Mononuclear cell (primary cell): ENCODE measurements around the gene CTPS1. TPM values are rescaled to one million over a fixed set of nuclear protein-coding genes. Genes with fewer than 3 reads are reported as not detected.

ENCODE experiments used
- H3K27me3 ChIP-seq: 2 replicates; pipeline ENCODE4 v1.6.0; 2011; ENCODE audit warnings: low read length, control low read depth; ENCODE audit not compliant: insufficient read depth
- H3K4me1 ChIP-seq: 2 replicates; pipeline ENCODE4 v1.5.1; 2011; ENCODE audit warnings: mild to moderate bottlenecking, low read length, control low read depth; ENCODE audit not compliant: insufficient read depth
- H3K4me3 ChIP-seq: 2 replicates; pipeline ENCODE4 v1.5.1; 2011; ENCODE audit warnings: mild to moderate bottlenecking, low read length, moderate library complexity
- H3K9me3 ChIP-seq: 2 replicates; pipeline ENCODE4 v1.5.1; 2011; ENCODE audit warnings: low read depth, mild to moderate bottlenecking, control low read depth, low read length
- total RNA-seq: library from RNA; depleted of rRNA; stranded (reverse); fragments of >200 nt; gene quantifications from one replicate; pipeline ENCODE4 v1.2.3, GENCODE V29; 2012

Gene CTPS1
- total RNA-seq, 1 donor: 26.1 TPM

DNA sequence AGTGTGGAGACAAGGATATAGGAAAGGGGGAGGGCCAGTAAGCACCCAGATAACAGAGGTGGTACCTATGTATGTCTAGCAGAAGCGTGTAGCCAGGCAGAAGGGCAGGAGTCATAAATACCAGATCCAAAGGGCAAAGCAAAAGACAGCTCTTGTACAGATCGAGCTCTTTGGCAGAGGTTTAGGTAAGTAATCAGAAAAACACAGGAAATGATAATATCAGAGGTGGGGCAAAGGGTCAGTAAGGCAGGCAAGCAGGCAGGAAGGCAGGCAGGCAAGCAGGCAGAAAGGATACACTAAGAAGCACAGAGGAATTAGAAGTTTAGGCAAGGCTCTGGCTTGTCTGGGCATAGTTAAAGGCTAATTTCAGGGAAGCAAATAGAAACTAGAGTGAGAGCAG lies 64.7 kb downstream of the CTPS1 start:
- Histone ChIP-seq H3K4me3 (no peak overlapping the region), H3K27me3 (no peaks in the 10 kb centered on the region), H3K9me3 (no peaks in the 10 kb centered on the region), H3K4me1 (no peaks in the 10 kb centered on the region)

DNA sequence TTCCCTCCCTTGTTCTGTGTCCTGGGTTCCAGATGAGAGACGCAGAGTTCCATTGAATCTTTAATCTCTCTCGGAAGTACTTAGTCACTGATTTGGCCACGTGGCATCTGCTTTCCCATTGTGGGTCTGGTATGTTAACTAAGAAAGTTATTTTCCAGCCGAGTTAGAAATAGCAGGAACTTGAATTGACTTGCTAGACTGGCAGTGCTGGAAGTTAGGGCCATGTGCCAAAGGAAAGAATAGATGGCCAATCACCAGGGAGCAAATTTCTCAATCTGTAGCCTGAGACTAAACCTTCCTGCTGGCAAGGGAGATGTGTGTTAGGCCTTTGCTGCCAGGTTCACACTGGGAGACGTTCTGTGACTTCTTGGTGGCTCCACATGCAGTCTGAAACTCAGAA lies 66.2 kb downstream of the CTPS1 start:
- no peak overlapping the region for H3K4me3 ChIP-seq
- no peaks in the 10 kb centered on the region for H3K9me3 ChIP-seq
- H3K4me1 ChIP-seq: no peaks in the 10 kb centered on the region
- H3K27me3 ChIP-seq: no peaks in the 10 kb centered on the region

GRCh38 chr1:41046347-41046775 lies 66.9 kb downstream of the CTPS1 start:
- no peaks in the 10 kb centered on the region for H3K4me1 ChIP-seq

DNA sequence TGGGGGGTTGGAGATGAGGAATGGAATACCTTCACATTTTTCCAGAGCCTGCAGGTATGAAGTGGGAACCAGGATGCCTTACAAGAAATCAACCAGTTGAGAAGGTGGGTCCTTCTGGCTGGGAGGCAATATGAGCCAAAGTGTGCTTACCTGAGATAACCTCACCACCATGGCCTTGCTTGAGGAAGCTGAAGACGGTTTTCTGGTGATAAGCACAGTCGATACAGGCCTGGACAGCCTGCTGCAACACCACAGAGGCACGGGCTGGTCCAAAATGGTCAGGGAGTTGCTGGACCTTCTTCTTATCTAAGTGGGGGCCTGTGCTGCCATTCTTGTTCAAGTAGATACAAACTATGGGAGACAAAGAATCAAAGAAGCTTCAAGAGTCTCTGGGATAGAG lies 69.0 kb downstream of the CTPS1 start:
- peaks cover 4% of the 10 kb centered on the region for H3K4me1 ChIP-seq
- no peak overlapping the region for H3K4me3 ChIP-seq
- H3K27me3 ChIP-seq: no peaks in the 10 kb centered on the region
- no peaks in the 10 kb centered on the region for H3K9me3 ChIP-seq

More at GRCh38 chr1:41046347-41046775, 66.9 kb downstream of the CTPS1 start:
- Histone ChIP-seq H3K9me3 (no peaks in the 10 kb centered on the region), H3K4me3 (no peak overlapping the region), H3K27me3 (no peaks in the 10 kb centered on the region)

DNA sequence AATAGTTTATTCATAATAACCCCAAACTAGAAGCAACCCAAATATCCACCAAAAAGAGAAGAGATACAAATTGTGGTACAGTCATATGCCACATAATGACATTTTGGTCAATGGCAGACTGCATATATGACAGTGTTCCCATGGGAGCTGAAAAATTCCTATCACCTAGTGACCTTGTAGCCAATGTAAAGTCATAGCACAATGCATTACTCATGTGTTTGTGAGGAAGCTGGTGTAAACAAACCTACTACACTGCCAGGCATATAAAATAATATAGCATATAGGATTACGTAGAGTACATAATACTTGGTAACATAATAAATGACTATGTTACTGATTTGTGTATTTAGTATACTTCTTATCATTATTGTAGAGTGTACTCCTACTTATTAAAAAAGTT lies 71.5 kb downstream of the CTPS1 start:
- Histone ChIP-seq H3K4me3 (no peak overlapping the region), H3K4me1 (peaks cover 4% of the 10 kb centered on the region), H3K9me3 (no peaks in the 10 kb centered on the region), H3K27me3 (no peaks in the 10 kb centered on the region)

- no peaks in the 10 kb centered on the region for H3K27me3 ChIP-seq
- no peaks in the 10 kb centered on the region for H3K9me3 ChIP-seq
- peaks cover 4% of the 10 kb centered on the region for H3K4me1 ChIP-seq
- H3K4me3 ChIP-seq: no peak overlapping the region
Measured at GRCh38 chr1:41053316-41053715, 73.8 kb downstream of the CTPS1 start.

DNA sequence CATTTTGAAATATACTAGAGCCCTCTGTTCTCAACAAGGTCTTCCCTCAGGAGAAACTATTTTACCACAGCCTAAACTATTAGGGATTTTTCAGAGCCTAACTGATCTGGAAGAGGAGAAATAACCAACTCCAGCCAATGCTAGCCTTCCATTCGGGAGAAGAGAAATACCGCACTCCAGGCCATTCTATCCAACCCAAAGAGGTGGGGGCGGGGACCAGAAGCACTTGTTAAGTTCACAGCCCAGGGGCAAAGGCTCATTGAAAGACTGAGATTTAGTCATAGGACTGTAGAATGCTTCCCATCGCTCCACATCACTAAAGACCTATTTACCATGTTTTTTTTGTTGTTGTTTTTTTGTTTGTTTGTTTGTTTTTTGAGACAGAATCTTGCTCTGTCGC lies 77.4 kb downstream of the CTPS1 start:
- no peak overlapping the region for H3K4me3 ChIP-seq
- H3K9me3 ChIP-seq: no peaks in the 10 kb centered on the region
- no peaks in the 10 kb centered on the region for H3K27me3 ChIP-seq
- peaks cover 4% of the 10 kb centered on the region for H3K4me1 ChIP-seq

Other genes with a start within 250 kb of the CTPS1 start
- gene KCNQ4, start 195.9 kb upstream of the CTPS1 start, total RNA-seq: under 0.01 TPM
- gene CITED4, start 117.3 kb upstream of the CTPS1 start, total RNA-seq: 14.4 TPM
- 0.10 TPM for gene SLFNL1, start 42.0 kb downstream of the CTPS1 start, total RNA-seq